H1 (cell line): ENCODE measurements around the gene TUT7. TPM values are rescaled to one million over a fixed set of nuclear protein-coding genes. Genes with fewer than 3 reads are reported as not detected.

Source experiments
- CHD2 ChIP-seq: IDR thresholded peaks from 2 replicates; pipeline ENCODE4 v1.6.1; 2012; ENCODE audit warnings: low read length, improper control_type of control experiment
- CTBP2 ChIP-seq: IDR thresholded peaks from 2 replicates; pipeline ENCODE4 v1.7.0; 2011; ENCODE audit warnings: borderline replicate concordance, mild to moderate bottlenecking, moderate library complexity, mixed read lengths, low read length; ENCODE audit not compliant: insufficient read depth, insufficient read length
- polyA plus RNA-seq, 7 experiments: library from polyadenylated mRNA; depleted of rRNA in 3 of 7; stranded (reverse) in 5 of 7; unstranded in 2 of 7; fragments of >200 nt in 5 of 7; fragments of 200-250 nt in 2 of 7; gene quantifications; 1 replicate in 5 of 7; 2 replicates in 1 of 7; 4 replicates in 1 of 7; pipeline versions ENCODE4 v1.2.1 to v1.2.3, GENCODE V29; 2011 to 2013; ENCODE audit warnings: missing spikeins in 2 of 7, mixed read lengths in 2 of 7
- total RNA-seq: library from RNA; stranded (reverse); fragmentation: NEBNext Ultra II Directional; extraction: Animal tissue kit (Norgen Biotek cat#: 25700); gene quantifications from 2 replicates; pipeline ENCODE4 v1.2.1, GENCODE V29; 2021

TUT7 gene
- total and polyA plus RNA-seq, 2 of the 8 experiments (the other 6 are each of a cell fraction or from before 2014, with no cell fraction given) = 4.8 to 19.3 TPM

DNA sequence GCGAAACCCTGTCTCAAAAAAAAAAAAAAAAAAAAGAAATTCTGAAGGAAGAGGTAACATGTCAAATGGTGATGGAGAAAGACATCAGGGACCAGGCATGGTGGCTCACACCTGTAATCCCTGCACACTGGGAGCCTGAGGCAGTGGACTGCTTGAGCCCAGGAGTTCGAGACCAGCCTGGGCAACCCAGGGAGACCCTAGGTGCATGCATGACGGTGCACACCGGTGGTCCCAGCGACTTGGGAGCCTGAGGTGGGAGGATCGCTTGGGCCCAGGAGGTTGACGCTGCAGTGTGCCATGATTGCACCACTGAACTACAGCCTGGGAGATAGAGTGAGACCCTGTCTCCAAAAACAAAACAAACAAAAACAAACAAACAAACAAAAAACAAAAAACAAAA is 73.6 kb downstream of the TUT7 start (continued):
- TF ChIP-seq CTBP2 = no peak
- TF ChIP-seq CHD2 = no peak
